ENCODE results near the gene ALDH1L2. TPM values are rescaled to one million over a fixed set of nuclear protein-coding genes. Genes with fewer than 3 reads are reported as not detected.

ALDH1L2 gene
- total RNA-seq, 1 experiment from 2014 or later = 1.9 TPM

DNA sequence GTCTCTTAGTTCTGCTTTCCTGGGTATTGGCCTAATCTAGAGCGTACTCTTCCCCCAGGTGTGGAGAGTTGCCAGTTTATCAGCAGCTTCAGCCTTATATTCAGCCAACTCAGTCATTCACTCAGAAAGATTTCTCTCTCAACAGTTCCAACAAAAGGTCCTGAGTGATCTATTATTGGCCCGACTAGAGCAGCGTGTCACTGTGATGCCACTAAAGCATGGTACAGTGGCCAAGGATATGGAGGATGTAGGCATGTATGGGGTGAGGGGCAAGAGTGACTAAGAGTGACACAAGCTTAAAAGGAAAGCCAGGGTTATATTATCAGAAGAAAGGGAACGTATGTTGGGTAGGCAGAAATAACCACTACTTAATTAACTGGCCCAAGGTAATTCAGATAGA lies 93.3 kb downstream of the ALDH1L2 start:
- no peaks in the 10 kb centered on the region for H3K4me1 ChIP-seq (ENCODE audit: insufficient read depth, low read length)
- no peak overlapping the region for H2BK15ac ChIP-seq (ENCODE audit: low read depth, low read length)
- H2BK120ac ChIP-seq (ENCODE audit: low read depth, low read length, poor library complexity, severe bottlenecking) = no peak overlapping the region
- H3K27ac ChIP-seq (ENCODE audit: insufficient read length, low read depth, low read length) = no peak overlapping the region
- H3K79me1 ChIP-seq (ENCODE audit: insufficient read depth, low read depth, low read length, poor library complexity, severe bottlenecking) = peaks cover 3% of the 10 kb centered on the region
- Mint-ChIP-seq H3K27me3 (ENCODE audit: low read depth) (no peaks in the 10 kb centered on the region), H3K4me3 (no peak overlapping the region), H3K36me3 (ENCODE audit: insufficient read depth in 1 of 3, low read depth in 3 of 3) (peaks cover 36 to 77% (median 71%) of the 10 kb centered on the region in 3 experiments), H3K9me3 (no peaks in the 10 kb centered on the region), H3K4me1 (peaks cover 11 to 16% of the 10 kb centered on the region in 2 experiments), H3K27ac (peak overlapping the region in 1 of 3 experiments; percentile 68; a peak in 1 of 7 replicates)
- H3K18ac ChIP-seq (ENCODE audit: insufficient read length, low read depth, low read length) = no peak overlapping the region
- no peak overlapping the region for H2BK20ac ChIP-seq (ENCODE audit: low read depth, low read length, poor library complexity, severe bottlenecking)
- WGBS (ENCODE audit: extremely low coverage, insufficient read length, low lambda C conversion rate) = no CpG with 5 or more reads among the region's 4 CpGs
- peaks cover 3% of the 10 kb centered on the region for H3K23me2 ChIP-seq (ENCODE audit: insufficient read length, low read depth, low read length, poor library complexity, severe bottlenecking)
- no peaks in the 10 kb centered on the region for H3K27me3 ChIP-seq (ENCODE audit: insufficient read depth, low read length)
- no peak for TF ChIP-seq CTCF (conservative IDR thresholded peaks at IDR 0.05)
- H3K9me3 ChIP-seq (ENCODE audit: control insufficient read depth, low read depth, low read length) = no peaks in the 10 kb centered on the region
- no peak overlapping the region for H2BK5ac ChIP-seq (ENCODE audit: insufficient read length, low read length)
- H2BK12ac ChIP-seq (ENCODE audit: insufficient read length, low read depth, low read length) = no peak overlapping the region
- no peak overlapping the region for H3T11ph ChIP-seq (ENCODE audit: low read length)
- H2AK5ac ChIP-seq (ENCODE audit: insufficient read length, low read length) = no peak overlapping the region
- no peak for DNase-seq
- H3K9ac ChIP-seq (ENCODE audit: extremely low read depth, insufficient read length, low read length) = no peak overlapping the region
- no peak overlapping the region for H3K4me2 ChIP-seq (ENCODE audit: insufficient read depth, insufficient read length, low read length)
- H3K4ac ChIP-seq (ENCODE audit: low read depth, low read length) = no peak overlapping the region
- H3K14ac ChIP-seq (ENCODE audit: insufficient read depth, low read length) = no peak overlapping the region
- H3K23ac ChIP-seq (ENCODE audit: insufficient read length, low read depth, low read length) = no peak overlapping the region
- peaks cover 15% of the 10 kb centered on the region; the same call in 1 of the 2 replicates for H3K79me2 ChIP-seq (ENCODE audit: insufficient read depth, low read length)
- H2AFZ ChIP-seq (ENCODE audit: low read length) = no peak overlapping the region
- H4K91ac ChIP-seq (ENCODE audit: insufficient read length, low read depth, low read length) = no peak overlapping the region
- H4K8ac ChIP-seq (replicated peaks; ENCODE audit: insufficient read length, low read depth, low read length) = no peak overlapping the region
- H4K20me1 ChIP-seq (ENCODE audit: control insufficient read depth, insufficient read depth, insufficient read length) = no peaks in the 10 kb centered on the region
- H4K5ac ChIP-seq (ENCODE audit: insufficient read length, low read depth, low read length) = peak overlapping the region; percentile 22
- H3K56ac ChIP-seq (ENCODE audit: insufficient read length, low read depth, low read length) = no peak overlapping the region

All from H9 (cell line).